Measurements from ENCODE around the gene CDH13.
A peak's percentile ranks its signal among the peaks of the same experiment; 100 is the strongest.

CDH13 gene

GRCh38 chr16:82653550-82654511 is 27.1 kb downstream of the CDH13 start:
- no peak overlapping the region for H3K4me3 ChIP-seq (ENCODE audit: low read length)
- no peak overlapping the region for H2AFZ ChIP-seq (ENCODE audit: low read length)
- no peaks in the 10 kb centered on the region for H3K79me2 ChIP-seq (ENCODE audit: low read length)
- TF ChIP-seq EZH2 (optimal IDR thresholded peaks at IDR 0.05; ENCODE audit: low read depth, low read length) (no peak), EZH2phosphoT487 (IDR thresholded peaks at IDR 0.05; ENCODE audit: low read length) (no peak)
- TF ChIP-seq, protein P1, sequence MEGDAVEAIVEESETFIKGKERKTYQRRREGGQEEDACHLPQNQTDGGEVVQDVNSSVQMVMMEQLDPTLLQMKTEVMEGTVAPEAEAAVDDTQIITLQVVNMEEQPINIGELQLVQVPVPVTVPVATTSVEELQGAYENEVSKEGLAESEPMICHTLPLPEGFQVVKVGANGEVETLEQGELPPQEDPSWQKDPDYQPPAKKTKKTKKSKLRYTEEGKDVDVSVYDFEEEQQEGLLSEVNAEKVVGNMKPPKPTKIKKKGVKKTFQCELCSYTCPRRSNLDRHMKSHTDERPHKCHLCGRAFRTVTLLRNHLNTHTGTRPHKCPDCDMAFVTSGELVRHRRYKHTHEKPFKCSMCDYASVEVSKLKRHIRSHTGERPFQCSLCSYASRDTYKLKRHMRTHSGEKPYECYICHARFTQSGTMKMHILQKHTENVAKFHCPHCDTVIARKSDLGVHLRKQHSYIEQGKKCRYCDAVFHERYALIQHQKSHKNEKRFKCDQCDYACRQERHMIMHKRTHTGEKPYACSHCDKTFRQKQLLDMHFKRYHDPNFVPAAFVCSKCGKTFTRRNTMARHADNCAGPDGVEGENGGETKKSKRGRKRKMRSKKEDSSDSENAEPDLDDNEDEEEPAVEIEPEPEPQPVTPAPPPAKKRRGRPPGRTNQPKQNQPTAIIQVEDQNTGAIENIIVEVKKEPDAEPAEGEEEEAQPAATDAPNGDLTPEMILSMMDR (IDR thresholded peaks at IDR 0.05; ENCODE audit: low read length): no peak
- no peaks in the 10 kb centered on the region for H3K36me3 ChIP-seq (replicated peaks; ENCODE audit: insufficient read depth, low read length)
- no peak overlapping the region for H3K9ac ChIP-seq (ENCODE audit: low read length)
- no peaks in the 10 kb centered on the region for H3K9me3 ChIP-seq (replicated peaks; ENCODE audit: insufficient read depth, low read length)
- H3K9me2 ChIP-seq (replicated peaks; ENCODE audit: insufficient read depth, low read length): no peaks in the 10 kb centered on the region
- H4K20me1 ChIP-seq (ENCODE audit: insufficient read depth, low read length): no peaks in the 10 kb centered on the region
- H3K4me1 ChIP-seq (ENCODE audit: low read length): peaks cover 28% of the 10 kb centered on the region
- peaks cover 5% of the 10 kb centered on the region for H3F3A ChIP-seq (ENCODE audit: insufficient read depth, low read length)
- no peaks in the 10 kb centered on the region for H3K27me3 ChIP-seq (replicated peaks; ENCODE audit: insufficient read depth, low read length)
- no peak overlapping the region for H3K4me2 ChIP-seq (ENCODE audit: low read depth, low read length)
- H3K27ac ChIP-seq (ENCODE audit: low read length): peak overlapping the region; percentile 6; the same call in 1 of the 2 replicates
- peak; percentile 32 for DNase-seq

DNA sequence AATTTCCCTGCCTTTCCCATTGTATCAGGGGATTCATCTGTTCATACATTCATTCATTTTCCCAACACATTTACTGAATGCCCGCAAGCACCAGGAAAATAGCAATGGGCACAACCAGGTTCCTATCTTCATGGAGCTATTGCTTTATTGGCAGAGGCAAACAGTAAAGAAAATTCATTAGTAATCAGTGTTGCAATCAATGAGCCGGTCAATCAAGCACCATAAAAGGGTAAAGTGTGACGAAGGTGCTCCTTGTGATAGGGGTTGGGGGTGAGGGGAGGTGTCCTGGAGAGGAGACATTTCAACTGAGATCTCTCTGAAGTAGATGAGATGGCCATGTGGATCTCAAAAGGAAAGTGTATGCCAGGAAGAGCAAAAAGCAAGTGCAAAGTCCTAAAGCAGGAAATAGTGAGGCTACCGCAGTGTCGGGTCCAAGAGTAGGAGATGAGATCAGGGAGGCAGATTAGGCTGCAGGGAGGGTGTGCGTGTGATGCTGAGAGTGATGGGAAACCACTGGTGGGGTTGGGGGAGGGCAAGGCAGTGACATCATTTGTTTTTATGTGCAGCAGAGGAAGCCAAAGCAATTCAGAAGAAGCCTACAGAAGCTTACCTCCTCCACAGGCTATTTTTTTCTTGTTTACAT is 28.4 kb downstream of the CDH13 start:
- no peak for TF ChIP-seq EZH2phosphoT487 (IDR thresholded peaks at IDR 0.05; ENCODE audit: low read length)
- TF ChIP-seq, protein P1 (IDR thresholded peaks at IDR 0.05; ENCODE audit: low read length): no peak
- TF ChIP-seq EZH2 (optimal IDR thresholded peaks at IDR 0.05; ENCODE audit: low read depth, low read length): no peak
- H4K20me1 ChIP-seq (ENCODE audit: insufficient read depth, low read length): no peaks in the 10 kb centered on the region
- H3K9ac ChIP-seq (ENCODE audit: low read length): no peak overlapping the region
- no peak overlapping the region for H2AFZ ChIP-seq (ENCODE audit: low read length)
- H3K9me3 ChIP-seq (replicated peaks; ENCODE audit: insufficient read depth, low read length): no peaks in the 10 kb centered on the region
- H3K27me3 ChIP-seq (replicated peaks; ENCODE audit: insufficient read depth, low read length): no peaks in the 10 kb centered on the region
- H3K79me2 ChIP-seq (ENCODE audit: low read length): no peaks in the 10 kb centered on the region
- H3K4me2 ChIP-seq (ENCODE audit: low read depth, low read length): no peak overlapping the region
- H3K4me3 ChIP-seq (ENCODE audit: low read length): no peak overlapping the region
- no peaks in the 10 kb centered on the region for H3K9me2 ChIP-seq (replicated peaks; ENCODE audit: insufficient read depth, low read length)
- peaks cover 28% of the 10 kb centered on the region for H3K4me1 ChIP-seq (ENCODE audit: low read length)
- no peak for DNase-seq
- H3K27ac ChIP-seq (ENCODE audit: low read length): no peak overlapping the region
- H3K36me3 ChIP-seq (replicated peaks; ENCODE audit: insufficient read depth, low read length): no peaks in the 10 kb centered on the region
- peaks cover 5% of the 10 kb centered on the region for H3F3A ChIP-seq (ENCODE audit: insufficient read depth, low read length)

- no peak overlapping the region for H3K4me2 ChIP-seq (ENCODE audit: low read depth, low read length)
- H3K27me3 ChIP-seq (replicated peaks; ENCODE audit: insufficient read depth, low read length): no peaks in the 10 kb centered on the region
- H3K27ac ChIP-seq (ENCODE audit: low read length): no peak overlapping the region
- H3K9me3 ChIP-seq (replicated peaks; ENCODE audit: insufficient read depth, low read length): no peaks in the 10 kb centered on the region
- TF ChIP-seq EZH2phosphoT487 (IDR thresholded peaks at IDR 0.05; ENCODE audit: low read length) (no peak), EZH2 (optimal IDR thresholded peaks at IDR 0.05; ENCODE audit: low read depth, low read length) (no peak)
- TF ChIP-seq, protein P1 (IDR thresholded peaks at IDR 0.05; ENCODE audit: low read length): no peak
- H3K79me2 ChIP-seq (ENCODE audit: low read length): no peaks in the 10 kb centered on the region
- H3K4me3 ChIP-seq (ENCODE audit: low read length): no peak overlapping the region
- no peaks in the 10 kb centered on the region for H4K20me1 ChIP-seq (ENCODE audit: insufficient read depth, low read length)
- no peaks in the 10 kb centered on the region for H3K36me3 ChIP-seq (replicated peaks; ENCODE audit: insufficient read depth, low read length)
- DNase-seq: no peak
- H3K4me1 ChIP-seq (ENCODE audit: low read length): peaks cover 28% of the 10 kb centered on the region
- no peaks in the 10 kb centered on the region for H3K9me2 ChIP-seq (replicated peaks; ENCODE audit: insufficient read depth, low read length)
- peaks cover 5% of the 10 kb centered on the region for H3F3A ChIP-seq (ENCODE audit: insufficient read depth, low read length)
- H2AFZ ChIP-seq (ENCODE audit: low read length): no peak overlapping the region
- no peak overlapping the region for H3K9ac ChIP-seq (ENCODE audit: low read length)
These were observed 29.1 kb downstream of the CDH13 start for GRCh38 chr16:82655720-82656490.
